HG02642 (cell line): ENCODE measurements around the gene GAPVD1.

Experiments used
- ATAC-seq: cut with Tn5 transposase; IDR thresholded peaks from one replicate; pipeline ENCODE4 v1.9.1; 2021; ENCODE audit warnings: mild to moderate bottlenecking; ENCODE audit not compliant: unreplicated experiment, poor library complexity

Gene GAPVD1

GRCh38 chr9:125366676-125367075 lies 105.0 kb downstream of the GAPVD1 start:
- ATAC-seq, result no peak

GRCh38 chr9:125370786-125371185 lies 109.2 kb downstream of the GAPVD1 start:
- no peak for ATAC-seq

- no peak for ATAC-seq
Measured at GRCh38 chr9:125372441-125373226, 111.0 kb downstream of the GAPVD1 start.

GRCh38 chr9:125374443-125375309 lies 113.0 kb downstream of the GAPVD1 start:
- ATAC-seq, result peak; percentile 63

GRCh38 chr9:125375820-125376219 lies 114.2 kb downstream of the GAPVD1 start:
- ATAC-seq, result no peak

- ATAC-seq, result no peak
Measured at GRCh38 chr9:125376261-125377226, 114.9 kb downstream of the GAPVD1 start.

GRCh38 chr9:125377584-125378250 lies 116.1 kb downstream of the GAPVD1 start:
- no peak for ATAC-seq

- no peak for ATAC-seq
Measured at GRCh38 chr9:125378778-125379177, 117.2 kb downstream of the GAPVD1 start.

GRCh38 chr9:125379208-125379607 lies 117.6 kb downstream of the GAPVD1 start:
- ATAC-seq, result no peak

GRCh38 chr9:125380406-125380805 lies 118.8 kb downstream of the GAPVD1 start:
- ATAC-seq, result no peak

- no peak for ATAC-seq
Measured at GRCh38 chr9:125387861-125388524, 126.4 kb downstream of the GAPVD1 start.

GRCh38 chr9:125388978-125389377 lies 127.4 kb downstream of the GAPVD1 start:
- no peak for ATAC-seq

GRCh38 chr9:125391704-125392103 lies 130.1 kb downstream of the GAPVD1 start:
- ATAC-seq, result no peak

GRCh38 chr9:125393426-125393825 lies 131.8 kb downstream of the GAPVD1 start:
- ATAC-seq, result no peak

- ATAC-seq, result no peak
Measured at GRCh38 chr9:125396799-125397198, 135.2 kb downstream of the GAPVD1 start.

GRCh38 chr9:125397736-125398135 lies 136.1 kb downstream of the GAPVD1 start:
- ATAC-seq, result no peak

GRCh38 chr9:125398243-125398642 lies 136.6 kb downstream of the GAPVD1 start:
- no peak for ATAC-seq

GRCh38 chr9:125399165-125399564 lies 137.5 kb downstream of the GAPVD1 start:
- ATAC-seq, result no peak

- no peak for ATAC-seq
Measured at GRCh38 chr9:125399666-125400065, 138.0 kb downstream of the GAPVD1 start.
